Tibial nerve (tissue), 4 donors: ENCODE results near the gene ZNF496. TPM values are rescaled to one million over a fixed set of nuclear protein-coding genes. Genes with fewer than 3 reads are reported as not detected.

Source experiments
- DNase-seq, 2 donors: peaks; one replicate each; pipeline ENCODE4 v3.0.0-alpha.2; 2019; ENCODE audit warnings: low spot score in 2 of 2
- H3K27ac ChIP-seq, 4 donors: fragments of 200-600 bp; sonication (generic) in 3 of 4; one replicate each; pipeline ENCODE4 v1.5.1; 2017 to 2019; ENCODE audit warnings: mild to moderate bottlenecking in 1 of 4
- H3K27me3 ChIP-seq, 2 donors: fragments of 200-600 bp; sonication (generic) in 1 of 2; one replicate each; pipeline versions ENCODE4 v1.5.1 to v1.6.0; 2017 to 2019
- H3K36me3 ChIP-seq, 3 donors: fragments of 200-600 bp; sonication (generic); one replicate each; pipeline ENCODE4 v1.5.1; 2018 to 2019
- H3K4me1 ChIP-seq, 4 donors: fragments of 200-600 bp; sonication (generic) in 3 of 4; one replicate each; pipeline ENCODE4 v1.5.1; 2017 to 2019
- H3K4me3 ChIP-seq, 4 donors: fragments of 200-600 bp; sonication (generic) in 3 of 4; one replicate each; pipeline ENCODE4 v1.5.1; 2017 to 2019; ENCODE audit warnings: mild to moderate bottlenecking in 1 of 4, moderate library complexity in 1 of 4
- H3K9me3 ChIP-seq, 4 donors: fragments of 200-600 bp; sonication (generic) in 3 of 4; one replicate each; pipeline ENCODE4 v1.5.1; 2017 to 2019
- EP300 ChIP-seq, 2 donors: sonication (generic); formaldehyde crosslinking; IDR thresholded peaks; one replicate each; pipeline ENCODE4 v1.6.1; 2017; ENCODE audit warnings: antibody characterized with exemption in 2 of 2, mild to moderate bottlenecking in 1 of 2
- POLR2A ChIP-seq, 2 donors: fragments of 450-650 bp; IDR thresholded peaks; one replicate each; pipeline ENCODE4 v1.6.1; 2017; ENCODE audit warnings: antibody characterized with exemption in 2 of 2, mild to moderate bottlenecking in 2 of 2, moderate library complexity in 2 of 2
- WGBS, 2 donors: methylation state at CpG; one replicate each; pipeline ENCODE4 v1.1.5; 2018; 5-methylcytosine and 5-hydroxymethylcytosine counted together
- total RNA-seq, 4 donors: library from RNA; depleted of rRNA; stranded (reverse); fragments of >200 nt; gene quantifications; one replicate each; pipeline ENCODE4 v1.1.0, GENCODE V29; 2016
- TF ChIP-seq, protein P1 (sequence below), 5 experiments: fragments of 200-600 bp in 3 of 5; fragments of 450-650 bp in 2 of 5; sonication (generic) in 3 of 5; IDR thresholded peaks; one replicate each; pipeline ENCODE4 v1.5.1; 2016 to 2019; ENCODE audit warnings: antibody characterized with exemption in 5 of 5, mild to moderate bottlenecking in 3 of 5, moderate library complexity in 2 of 5

ZNF496 gene
- total RNA-seq, 4 donors from 2014 or later: 37.5 to 60.6 (median 51.6) TPM

DNA sequence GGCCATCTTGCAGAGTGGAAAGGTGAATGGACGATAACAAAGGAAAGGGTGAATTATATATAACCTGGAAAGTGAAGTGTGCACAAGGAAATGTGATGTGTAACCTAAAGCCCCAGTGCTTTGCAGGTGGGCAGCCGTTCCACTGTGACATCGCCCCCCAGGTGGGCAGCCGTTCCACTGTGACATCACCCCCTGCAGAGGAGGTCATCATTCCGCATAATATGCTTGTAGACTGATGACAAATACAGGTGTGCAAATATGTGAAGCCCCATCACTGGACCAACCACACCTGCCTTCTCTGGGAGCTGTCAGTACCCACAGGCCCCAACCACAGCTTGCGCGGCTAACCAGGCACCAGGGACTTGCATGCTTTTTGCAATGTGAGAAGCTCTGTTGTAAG, 4.7 kb upstream of the ZNF496 start:
- Histone ChIP-seq H3K4me1 (peaks cover 0 to 45% (median 3%) of the 10 kb centered on the region in 4 donors), H3K36me3 (peaks cover 0 to 9% (median 0%) of the 10 kb centered on the region in 3 donors), H3K27me3 (no peaks in the 10 kb centered on the region), H3K9me3 (no peaks in the 10 kb centered on the region), H3K4me3 (no peak overlapping the region), H3K27ac (no peak overlapping the region)
- TF ChIP-seq, protein P1, sequence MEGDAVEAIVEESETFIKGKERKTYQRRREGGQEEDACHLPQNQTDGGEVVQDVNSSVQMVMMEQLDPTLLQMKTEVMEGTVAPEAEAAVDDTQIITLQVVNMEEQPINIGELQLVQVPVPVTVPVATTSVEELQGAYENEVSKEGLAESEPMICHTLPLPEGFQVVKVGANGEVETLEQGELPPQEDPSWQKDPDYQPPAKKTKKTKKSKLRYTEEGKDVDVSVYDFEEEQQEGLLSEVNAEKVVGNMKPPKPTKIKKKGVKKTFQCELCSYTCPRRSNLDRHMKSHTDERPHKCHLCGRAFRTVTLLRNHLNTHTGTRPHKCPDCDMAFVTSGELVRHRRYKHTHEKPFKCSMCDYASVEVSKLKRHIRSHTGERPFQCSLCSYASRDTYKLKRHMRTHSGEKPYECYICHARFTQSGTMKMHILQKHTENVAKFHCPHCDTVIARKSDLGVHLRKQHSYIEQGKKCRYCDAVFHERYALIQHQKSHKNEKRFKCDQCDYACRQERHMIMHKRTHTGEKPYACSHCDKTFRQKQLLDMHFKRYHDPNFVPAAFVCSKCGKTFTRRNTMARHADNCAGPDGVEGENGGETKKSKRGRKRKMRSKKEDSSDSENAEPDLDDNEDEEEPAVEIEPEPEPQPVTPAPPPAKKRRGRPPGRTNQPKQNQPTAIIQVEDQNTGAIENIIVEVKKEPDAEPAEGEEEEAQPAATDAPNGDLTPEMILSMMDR (IDR thresholded peaks at IDR 0.05): no peak
- no peak for TF ChIP-seq EP300 (IDR thresholded peaks at IDR 0.05)
- TF ChIP-seq POLR2A (IDR thresholded peaks at IDR 0.05): no peak
- no peak for DNase-seq
- 90% methylated on average over 7 of the region's 7 CpGs for WGBS, 2 donors

DNA sequence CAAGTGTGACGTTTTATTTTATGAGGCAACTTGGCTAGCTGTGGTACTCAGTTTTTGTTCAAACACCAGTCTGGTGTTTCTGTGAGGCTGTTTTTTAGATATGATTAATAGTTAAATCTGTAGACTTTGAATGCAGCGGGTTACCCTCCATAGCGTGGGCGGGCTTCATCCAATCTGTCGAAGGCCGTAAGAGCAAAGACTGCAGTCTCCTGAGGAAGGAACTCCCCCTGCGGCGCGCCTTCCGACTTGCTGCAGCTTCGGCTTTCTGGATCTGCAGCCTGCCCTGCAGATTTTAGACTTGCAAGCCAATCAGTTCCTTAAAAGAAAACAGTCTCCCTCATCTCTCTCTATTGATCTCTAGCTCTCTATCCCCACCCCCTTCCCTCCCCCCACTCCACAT, 4.2 kb upstream of the ZNF496 start:
- Histone ChIP-seq H3K9me3 (no peaks in the 10 kb centered on the region), H3K36me3 (peaks cover 0 to 9% (median 0%) of the 10 kb centered on the region in 3 donors), H3K4me1 (peaks cover 0 to 46% (median 4%) of the 10 kb centered on the region in 4 donors), H3K4me3 (no peak overlapping the region), H3K27me3 (no peaks in the 10 kb centered on the region), H3K27ac (peak overlapping the region in 1 of 4 donors; percentile 25)
- TF ChIP-seq POLR2A (IDR thresholded peaks at IDR 0.05): no peak
- no peak for TF ChIP-seq EP300 (IDR thresholded peaks at IDR 0.05)
- TF ChIP-seq, protein P1 (IDR thresholded peaks at IDR 0.05): no peak
- DNase-seq: no peak
- WGBS, 2 donors: 35 to 36% methylated on average over 11 of the region's 11 CpGs

DNA sequence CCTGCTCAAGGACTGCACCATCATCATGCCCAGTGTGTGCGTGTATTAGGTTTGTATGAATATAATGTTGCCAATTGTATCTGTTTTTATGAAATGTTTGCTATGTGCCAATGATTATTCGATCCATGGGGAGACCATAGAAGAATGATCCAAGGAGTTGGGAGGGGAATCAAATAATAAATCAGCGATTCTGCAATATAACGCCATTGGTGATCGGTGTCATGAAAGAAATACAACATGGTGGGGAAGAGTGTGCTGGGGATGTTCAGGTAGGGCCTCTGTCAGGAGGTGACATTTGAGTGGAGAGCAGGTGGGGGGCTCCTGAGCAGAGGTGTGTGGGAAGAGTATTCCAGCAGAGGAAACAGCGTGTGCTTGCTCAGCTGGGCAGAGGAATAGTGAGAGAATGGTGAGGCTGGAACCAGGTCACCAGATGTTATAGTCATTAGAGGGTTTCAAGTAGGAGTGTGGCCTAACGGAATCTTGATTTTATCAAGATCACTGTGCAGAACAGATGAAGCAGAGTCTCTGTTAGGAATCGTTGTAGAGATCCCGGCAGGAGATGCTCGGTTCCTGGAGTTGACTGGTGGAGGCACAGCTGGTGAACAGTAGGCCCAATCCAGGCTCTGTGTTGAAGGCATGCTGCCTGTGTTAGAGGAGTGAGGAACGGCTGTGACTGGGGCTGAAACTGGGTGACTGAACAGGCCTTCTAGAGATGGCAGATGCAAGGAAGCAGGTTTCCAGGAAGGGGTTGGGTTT, 2.9 kb upstream of the ZNF496 start:
- no peak for DNase-seq
- H3K36me3 ChIP-seq: peaks cover 0 to 2% (median 0%) of the 10 kb centered on the region in 3 donors
- 79 to 80% methylated on average over 11 of the region's 11 CpGs for WGBS, 2 donors
- H3K27me3 ChIP-seq: no peaks in the 10 kb centered on the region
- peaks cover 0 to 59% (median 15%) of the 10 kb centered on the region in 4 donors for H3K4me1 ChIP-seq
- H3K27ac ChIP-seq: peak overlapping the region in 1 of 4 donors; percentile 8
- TF ChIP-seq, protein P1 (IDR thresholded peaks at IDR 0.05): no peak
- no peak for TF ChIP-seq EP300 (IDR thresholded peaks at IDR 0.05)
- no peak for TF ChIP-seq POLR2A (IDR thresholded peaks at IDR 0.05)
- H3K9me3 ChIP-seq: no peaks in the 10 kb centered on the region
- no peak overlapping the region for H3K4me3 ChIP-seq

DNA sequence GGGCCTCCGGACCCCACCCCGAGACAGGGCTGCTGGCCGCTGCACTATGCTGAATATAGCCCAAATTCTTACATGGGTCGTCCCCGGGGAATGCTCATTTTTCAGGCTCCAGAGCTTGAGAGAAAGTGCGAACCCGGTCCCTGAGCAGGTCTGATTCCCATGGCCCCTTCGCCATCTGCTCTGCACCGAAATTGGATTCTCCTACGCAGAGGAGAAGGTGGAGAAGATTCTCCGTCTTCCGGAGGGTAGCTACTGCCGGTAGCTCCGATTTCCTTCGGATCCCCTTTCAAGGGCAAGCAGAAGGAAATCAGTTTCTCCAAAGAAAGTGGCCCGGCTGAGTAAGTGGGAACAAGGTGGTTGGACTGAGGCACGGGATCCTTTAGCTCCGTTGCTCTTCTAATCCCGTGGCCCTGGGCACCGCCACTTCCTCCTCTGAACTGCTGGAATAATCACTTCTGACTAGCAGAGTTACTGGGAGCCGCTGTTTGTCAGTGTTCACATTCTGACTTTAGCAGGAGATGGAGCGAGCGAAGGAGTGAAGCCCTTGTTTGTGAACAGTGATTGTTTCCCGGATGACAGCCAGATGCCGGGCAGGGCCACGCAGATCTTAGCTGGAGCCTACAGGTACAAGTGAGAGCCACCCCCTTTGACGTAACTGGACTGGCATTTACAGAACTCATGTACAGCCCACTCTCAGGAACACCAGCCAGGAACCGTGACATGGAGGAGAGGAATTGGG, 1.1 kb upstream of the ZNF496 start:
- Histone ChIP-seq H3K4me1 (peaks cover 0 to 64% (median 15%) of the 10 kb centered on the region in 4 donors), H3K9me3 (no peaks in the 10 kb centered on the region), H3K27ac (peak overlapping the region; percentile 77 to 95 (median 91)), H3K27me3 (no peaks in the 10 kb centered on the region), H3K4me3 (peak overlapping the region; percentile 86 to 99 (median 92)), H3K36me3 (peaks cover 0 to 19% (median 3%) of the 10 kb centered on the region in 3 donors)
- TF ChIP-seq POLR2A (IDR thresholded peaks at IDR 0.05) (peak in 1 of 2 donors; percentile 15), EP300 (IDR thresholded peaks at IDR 0.05) (no peak)
- TF ChIP-seq, protein P1 (IDR thresholded peaks at IDR 0.05): no peak
- DNase-seq: peak; percentile 22 to 46
- WGBS, 2 donors: 15 to 18% methylated on average over 23 to 28 of the region's 28 CpGs
